ENCODE measurements around the gene SLC23A2.
A peak's percentile ranks its signal among the peaks of the same experiment; 100 is the strongest.

Gene SLC23A2

GRCh38 chr20:4966826-4967751 lies 34.2 kb downstream of the SLC23A2 start:
- DNase-seq (ENCODE audit: low read depth), result peak; percentile 75

GRCh38 chr20:4962241-4962855 lies 39.0 kb downstream of the SLC23A2 start:
- DNase-seq (ENCODE audit: low read depth), result no peak

GRCh38 chr20:4961746-4962145 lies 39.6 kb downstream of the SLC23A2 start:
- DNase-seq (ENCODE audit: low read depth), result peak; percentile 96

- DNase-seq (ENCODE audit: low read depth), result peak; percentile 78
Measured at GRCh38 chr20:4959592-4959991, 41.7 kb downstream of the SLC23A2 start.

- DNase-seq (ENCODE audit: low read depth), result peak; percentile 69
Measured at GRCh38 chr20:4957939-4958362, 43.4 kb downstream of the SLC23A2 start.

DNA sequence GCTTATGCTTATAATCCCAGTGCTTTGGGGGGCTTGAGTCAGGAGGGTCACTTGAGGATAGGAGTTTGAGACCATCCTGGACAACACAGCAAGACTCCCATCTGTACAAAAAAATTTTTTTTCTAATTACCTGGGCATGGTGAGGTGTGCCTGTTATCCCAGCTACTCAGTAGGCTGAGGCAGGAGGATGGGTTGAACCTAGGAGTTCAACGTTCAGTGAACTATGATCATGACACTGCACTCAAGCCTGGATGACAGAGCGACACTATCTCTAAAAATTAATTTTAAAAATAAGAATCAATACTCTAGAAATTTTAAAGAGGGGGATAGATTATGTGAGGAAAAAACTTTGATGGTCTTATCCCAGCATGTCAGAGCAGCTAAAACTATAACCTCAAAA lies 44.1 kb downstream of the SLC23A2 start:
- no peak for DNase-seq (ENCODE audit: low read depth)

DNA sequence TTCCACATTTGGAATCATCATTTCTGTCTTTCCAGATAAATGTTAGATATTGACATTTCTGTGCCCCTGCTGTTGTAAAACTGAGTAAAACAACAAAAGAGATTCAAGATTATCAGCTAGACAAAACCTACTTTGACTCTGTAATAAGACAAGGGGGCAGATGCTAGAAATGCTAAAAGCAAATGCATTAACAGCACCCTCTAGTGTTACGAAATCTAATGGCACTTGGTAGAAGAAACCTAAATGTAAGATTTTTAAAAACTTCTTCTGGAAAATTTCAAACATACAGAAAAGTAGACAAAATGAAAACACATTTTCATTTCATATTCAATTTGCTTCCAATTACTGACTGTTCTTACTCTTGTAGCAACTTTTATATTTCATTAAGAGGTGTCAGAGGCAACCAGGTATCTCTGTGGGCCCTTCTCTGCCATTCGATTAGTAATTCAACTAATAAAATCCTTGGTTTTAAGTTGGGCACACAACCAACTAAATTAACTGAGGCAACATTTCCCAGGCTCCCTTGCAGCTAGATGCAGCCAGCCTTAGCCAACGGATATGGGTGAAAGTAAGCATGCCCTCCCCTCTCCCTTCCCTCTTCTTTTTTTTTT lies 45.0 kb downstream of the SLC23A2 start:
- DNase-seq (ENCODE audit: low read depth), result peak; percentile 69

- peak; percentile 66 for DNase-seq (ENCODE audit: low read depth)
Measured at GRCh38 chr20:4953881-4954280, 47.4 kb downstream of the SLC23A2 start.

- DNase-seq (ENCODE audit: low read depth), result no peak
Measured at GRCh38 chr20:4952229-4952628, 49.1 kb downstream of the SLC23A2 start.

GRCh38 chr20:4951299-4951698 lies 50.0 kb downstream of the SLC23A2 start:
- DNase-seq (ENCODE audit: low read depth), result peak; percentile 91

GRCh38 chr20:4950841-4951240 lies 50.5 kb downstream of the SLC23A2 start:
- no peak for DNase-seq (ENCODE audit: low read depth)

DNA sequence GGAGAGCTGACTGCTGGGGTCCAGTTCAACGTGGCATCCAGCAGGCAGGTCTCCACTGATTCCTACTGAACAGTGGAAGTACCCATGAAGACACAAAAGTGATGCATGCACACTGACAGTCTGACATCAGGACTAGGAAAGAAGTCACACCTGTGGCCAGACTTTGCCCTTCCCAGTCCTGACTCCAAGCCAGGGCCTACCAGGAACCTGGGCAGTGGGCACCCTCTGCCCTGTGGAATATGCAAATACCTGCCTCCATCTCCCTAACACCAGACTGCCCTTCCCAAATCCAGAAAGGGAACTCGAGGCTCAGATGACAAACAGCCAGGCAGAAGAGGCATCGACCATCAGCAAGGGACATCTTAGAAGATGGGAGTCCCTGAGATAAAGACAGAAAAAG lies 50.9 kb downstream of the SLC23A2 start:
- no peak for DNase-seq (ENCODE audit: low read depth)

DNA sequence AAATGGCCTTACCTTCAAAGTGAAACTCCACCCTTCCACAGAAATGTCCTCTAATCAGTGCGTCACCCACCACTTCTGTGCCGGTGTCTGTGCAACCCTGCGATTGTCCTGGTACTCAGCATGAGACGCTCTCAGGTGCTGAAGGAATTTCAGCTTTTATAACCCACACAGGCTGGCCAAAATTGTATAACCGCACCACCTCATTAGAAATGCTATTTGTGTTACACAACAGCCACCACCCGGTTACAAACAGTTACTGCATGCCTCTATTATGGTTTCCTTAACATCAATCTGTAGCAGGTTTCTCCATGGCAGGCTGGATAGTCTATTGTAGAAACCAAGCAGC lies 51.5 kb downstream of the SLC23A2 start:
- peak; percentile 40 for DNase-seq (ENCODE audit: low read depth)

DNA sequence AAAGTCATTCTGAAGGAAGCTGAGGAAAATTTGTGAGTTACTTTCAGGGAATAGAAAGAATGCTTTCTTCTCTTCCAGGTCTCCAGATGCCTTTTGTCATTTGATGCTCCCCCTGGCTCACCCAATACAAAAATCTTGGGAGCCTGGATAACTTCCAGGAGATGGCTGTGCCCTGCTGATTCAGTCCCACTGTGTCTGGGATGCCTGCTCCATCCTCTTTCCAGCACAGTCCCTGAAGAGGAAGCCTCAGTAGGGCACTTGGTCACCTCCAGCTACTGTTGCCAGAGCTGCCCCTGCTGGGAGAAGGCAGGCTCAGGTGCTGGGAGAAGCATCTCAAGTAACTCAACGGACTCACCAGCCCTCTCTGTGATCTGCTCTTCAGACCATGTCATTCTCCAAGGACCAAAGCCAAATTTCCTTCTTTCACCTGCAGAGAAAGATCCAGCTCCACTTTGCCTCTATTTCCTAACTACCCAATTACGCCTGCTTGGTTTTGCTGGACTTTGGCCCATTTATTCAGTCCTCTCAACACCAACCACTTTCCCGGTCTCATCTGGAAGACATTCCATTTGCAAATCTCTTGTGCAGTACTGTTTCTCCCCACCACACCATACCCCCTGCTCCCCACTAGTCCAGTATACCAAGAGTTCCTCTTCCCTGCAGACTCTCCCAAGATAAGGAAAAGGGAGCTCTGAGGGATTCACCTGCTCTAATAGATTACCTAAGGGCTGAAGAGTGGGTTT lies 53.3 kb downstream of the SLC23A2 start:
- DNase-seq (ENCODE audit: low read depth), result no peak

- no peak for DNase-seq (ENCODE audit: low read depth)
Measured at GRCh38 chr20:4946986-4947385, 54.3 kb downstream of the SLC23A2 start.

DNA sequence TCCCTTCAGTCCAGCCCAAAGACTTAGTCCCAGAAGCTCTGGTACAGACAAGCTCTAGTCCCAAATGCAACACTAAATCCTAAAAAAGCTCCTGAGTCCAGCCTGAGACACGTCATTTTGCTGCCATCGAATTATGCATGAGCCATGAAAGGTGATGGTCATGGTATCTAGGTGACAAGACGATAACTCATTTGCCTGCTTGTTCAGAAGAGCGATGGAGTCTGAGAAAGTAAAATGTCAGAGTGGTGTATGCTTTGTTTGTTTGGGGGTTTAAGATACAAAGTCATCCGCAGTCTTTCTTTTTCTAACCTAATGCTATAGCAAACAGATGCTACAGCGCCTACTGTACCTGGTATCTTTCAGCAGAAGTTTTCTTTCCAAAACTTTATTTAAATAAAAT lies 54.7 kb downstream of the SLC23A2 start:
- no peak for DNase-seq (ENCODE audit: low read depth)

DNA sequence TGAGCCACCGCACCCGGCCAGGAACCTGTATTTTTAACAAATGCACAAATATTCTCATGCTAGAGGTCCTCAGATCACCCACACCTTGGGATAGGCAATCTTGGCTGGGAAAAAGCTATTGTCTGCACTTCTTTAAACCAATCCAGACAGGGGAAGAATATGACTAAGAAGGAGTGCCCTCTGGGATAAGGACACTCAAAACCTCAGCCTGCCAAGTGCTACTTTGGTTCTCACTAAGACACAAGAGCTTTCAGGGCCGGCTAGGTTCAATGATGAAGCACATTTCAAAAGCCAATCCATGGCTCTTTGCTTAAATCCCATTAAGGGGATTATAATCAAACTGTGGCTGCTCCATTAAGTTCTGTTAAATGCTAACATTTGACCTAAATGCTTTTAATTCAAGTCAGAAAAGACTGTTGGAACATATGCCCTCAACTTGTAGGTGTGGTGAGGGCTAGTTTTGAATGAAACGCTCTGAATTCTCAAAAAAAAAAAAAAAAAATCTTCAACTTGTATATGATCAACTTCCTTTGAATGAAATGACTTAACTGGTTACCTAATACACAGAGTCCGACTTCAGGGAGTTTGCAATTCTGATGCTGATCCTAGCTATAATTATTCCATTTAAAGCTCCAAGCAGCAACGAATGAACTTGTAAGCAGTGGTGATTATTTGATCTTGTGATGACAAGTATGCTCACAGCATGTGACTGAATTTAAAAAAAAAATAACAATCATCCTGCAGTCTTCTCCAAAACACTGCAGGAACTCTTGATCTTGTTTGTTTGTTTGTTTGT lies 56.6 kb downstream of the SLC23A2 start:
- DNase-seq (ENCODE audit: low read depth), result peak; percentile 33

- DNase-seq (ENCODE audit: low read depth), result no peak
Measured at GRCh38 chr20:4942331-4942730, 59.0 kb downstream of the SLC23A2 start.

DNA sequence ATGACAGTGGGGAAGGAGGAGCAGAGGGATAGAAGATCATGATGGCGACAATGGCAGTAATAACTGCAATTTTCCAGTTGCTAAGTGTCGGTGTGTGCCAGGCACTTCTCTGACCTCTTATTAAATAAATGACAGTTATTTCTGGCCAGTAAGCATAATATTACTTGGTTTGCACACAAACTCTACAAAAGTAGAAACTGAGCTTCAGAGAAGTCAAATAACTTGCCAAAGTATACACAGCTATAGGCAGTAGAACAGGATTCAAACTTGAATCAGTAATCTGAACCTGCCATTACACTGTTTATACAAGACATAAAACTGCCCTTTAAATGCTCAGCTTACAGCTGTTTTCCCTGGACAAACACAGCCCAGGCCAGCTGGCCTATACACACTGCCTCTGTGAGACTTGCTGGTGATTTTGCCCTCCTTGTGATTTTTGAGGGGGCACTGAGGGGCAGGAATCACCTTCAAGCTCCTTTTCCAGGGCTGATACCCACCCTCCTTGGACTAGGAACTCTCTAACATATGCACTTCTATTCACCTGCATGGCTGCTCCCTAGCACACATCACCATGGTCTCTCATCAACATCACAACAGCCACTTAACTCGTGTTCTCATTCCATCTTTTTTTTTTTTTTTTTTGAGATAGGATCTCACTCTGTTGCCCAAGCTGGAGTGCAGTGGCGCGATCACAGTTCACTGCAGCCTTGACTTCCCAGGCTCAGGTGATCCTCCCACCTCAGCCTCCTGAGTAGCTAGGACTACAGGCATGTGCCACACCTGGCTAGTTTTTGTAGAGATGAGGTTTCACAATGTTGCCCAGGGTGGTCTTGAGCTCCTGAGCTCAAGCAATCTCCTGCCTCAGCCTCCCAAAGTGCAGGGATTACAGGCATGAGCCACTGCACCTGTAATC lies 63.6 kb downstream of the SLC23A2 start:
- DNase-seq (ENCODE audit: low read depth), result no peak

DNA sequence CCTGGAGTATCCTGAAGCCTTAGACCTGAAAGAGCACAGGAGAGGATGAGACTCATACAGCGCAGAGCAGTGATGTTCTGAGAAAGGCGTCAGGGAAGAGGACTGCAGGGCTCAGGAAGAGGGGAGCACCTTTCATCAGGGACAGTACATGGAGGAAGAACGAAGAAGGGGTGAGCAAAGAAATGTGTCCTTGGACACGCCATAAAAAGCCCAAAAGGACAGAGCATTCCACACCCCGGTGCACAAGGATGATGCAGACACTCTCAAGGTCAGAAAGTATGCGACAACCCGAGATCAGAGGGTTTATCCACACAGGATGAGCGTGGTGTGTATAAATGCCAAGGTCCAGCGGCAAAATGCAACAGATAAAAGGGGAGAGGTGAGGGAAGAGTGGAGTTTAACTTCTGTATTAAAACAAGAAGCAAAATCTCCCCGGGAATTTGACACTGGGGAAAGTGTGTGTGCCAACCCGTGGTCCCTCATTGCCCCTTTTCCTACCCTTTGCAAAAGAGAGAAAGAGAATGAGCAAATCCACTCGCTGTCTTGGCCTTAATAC lies 64.4 kb downstream of the SLC23A2 start:
- DNase-seq (ENCODE audit: low read depth), result no peak

Data from iris pigment epithelial cell (primary cell).